ENCODE results near the gene CUEDC2.

Gene CUEDC2

DNA sequence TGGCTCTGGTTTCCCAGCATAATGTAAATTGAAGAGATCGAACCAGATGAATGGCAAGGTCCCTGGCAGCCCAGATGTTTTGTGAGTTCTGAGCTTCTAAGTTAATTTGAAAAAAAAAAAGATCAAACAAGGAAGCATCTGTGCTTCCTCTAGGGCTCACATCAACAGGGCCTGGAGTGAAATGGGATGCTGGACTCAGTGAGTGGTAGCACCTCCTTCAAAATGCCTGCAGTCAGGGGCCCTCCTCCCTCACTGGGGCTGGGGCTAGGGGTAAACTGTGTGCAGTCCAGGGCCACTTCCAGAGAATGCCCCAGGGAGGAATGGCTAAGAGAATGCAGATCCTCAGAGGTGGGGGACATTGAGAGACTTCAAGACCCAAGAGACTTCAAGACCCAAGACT, 6.0 kb upstream of the CUEDC2 start:
- CTCF ChIA-PET = no interaction called here
- POLR2A ChIA-PET = no interaction called here
- no peak for TF ChIP-seq BHLHE40 (IDR thresholded peaks at IDR 0.05; ENCODE audit: borderline replicate concordance)
- no peak for TF ChIP-seq CTBP1 (IDR thresholded peaks at IDR 0.05; ENCODE audit: borderline replicate concordance)
- no peak for TF ChIP-seq LEF1 (IDR thresholded peaks at IDR 0.05; ENCODE audit: borderline replicate concordance)
- no peak for TF ChIP-seq ELF4 (IDR thresholded peaks at IDR 0.05)
- no peak for TF ChIP-seq L3MBTL2 (conservative IDR thresholded peaks at IDR 0.05)
- TF ChIP-seq, protein P1, sequence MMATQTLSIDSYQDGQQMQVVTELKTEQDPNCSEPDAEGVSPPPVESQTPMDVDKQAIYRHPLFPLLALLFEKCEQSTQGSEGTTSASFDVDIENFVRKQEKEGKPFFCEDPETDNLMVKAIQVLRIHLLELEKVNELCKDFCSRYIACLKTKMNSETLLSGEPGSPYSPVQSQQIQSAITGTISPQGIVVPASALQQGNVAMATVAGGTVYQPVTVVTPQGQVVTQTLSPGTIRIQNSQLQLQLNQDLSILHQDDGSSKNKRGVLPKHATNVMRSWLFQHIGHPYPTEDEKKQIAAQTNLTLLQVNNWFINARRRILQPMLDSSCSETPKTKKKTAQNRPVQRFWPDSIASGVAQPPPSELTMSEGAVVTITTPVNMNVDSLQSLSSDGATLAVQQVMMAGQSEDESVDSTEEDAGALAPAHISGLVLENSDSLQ (IDR thresholded peaks at IDR 0.05) = no peak
- TF ChIP-seq NFRKB (IDR thresholded peaks at IDR 0.05) = no peak
- no peak for TF ChIP-seq HDGF (IDR thresholded peaks at IDR 0.05; ENCODE audit: borderline replicate concordance)
- TF ChIP-seq ARNT (IDR thresholded peaks at IDR 0.05) = no peak
- no peak for TF ChIP-seq ZNF384 (IDR thresholded peaks at IDR 0.05)
- no peak for TF ChIP-seq FOXK2 (IDR thresholded peaks at IDR 0.05)
- TF ChIP-seq SUZ12 (IDR thresholded peaks at IDR 0.05) = no peak
- TF ChIP-seq FOXA1 (IDR thresholded peaks at IDR 0.05) = no peak
- TF ChIP-seq SP1 (IDR thresholded peaks at IDR 0.05) = no peak
- no peak for TF ChIP-seq FOXM1 (IDR thresholded peaks at IDR 0.05; ENCODE audit: borderline replicate concordance)
- TF ChIP-seq TARDBP (IDR thresholded peaks at IDR 0.05) = no peak
- no peak for DNase-seq (ENCODE audit: extremely low spot score)

DNA sequence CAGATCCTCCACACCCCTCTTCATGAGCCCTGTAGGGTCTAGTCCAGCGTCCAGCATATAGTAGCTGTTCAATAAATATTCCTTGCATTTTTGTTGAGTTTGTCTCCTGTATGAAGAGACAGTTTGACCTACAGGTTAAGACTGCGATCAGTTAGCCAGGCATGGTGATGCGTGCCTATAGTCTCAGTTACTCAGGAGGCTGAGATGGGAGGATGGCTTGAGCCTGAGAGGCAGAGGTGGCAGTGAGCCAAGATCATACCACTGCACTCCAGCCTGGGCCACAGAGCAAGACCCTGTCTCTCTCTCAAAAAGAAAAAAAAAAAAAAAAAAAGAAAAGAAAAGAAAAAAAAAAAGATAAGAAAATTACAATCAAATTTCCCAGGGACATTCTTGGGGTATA, 5.1 kb upstream of the CUEDC2 start:
- no peak for DNase-seq (ENCODE audit: extremely low spot score)
- ChIA-PET CTCF (no interaction called here), POLR2A (no interaction called here)
- TF ChIP-seq HDGF (IDR thresholded peaks at IDR 0.05; ENCODE audit: borderline replicate concordance) (no peak), BHLHE40 (IDR thresholded peaks at IDR 0.05; ENCODE audit: borderline replicate concordance) (no peak), ELF4 (IDR thresholded peaks at IDR 0.05) (no peak), CTBP1 (IDR thresholded peaks at IDR 0.05; ENCODE audit: borderline replicate concordance) (no peak), ZNF384 (IDR thresholded peaks at IDR 0.05) (no peak), L3MBTL2 (conservative IDR thresholded peaks at IDR 0.05) (no peak), FOXK2 (IDR thresholded peaks at IDR 0.05) (no peak), FOXM1 (IDR thresholded peaks at IDR 0.05; ENCODE audit: borderline replicate concordance) (no peak), SUZ12 (IDR thresholded peaks at IDR 0.05) (no peak), LEF1 (IDR thresholded peaks at IDR 0.05; ENCODE audit: borderline replicate concordance) (no peak), FOXA1 (IDR thresholded peaks at IDR 0.05) (no peak)

DNA sequence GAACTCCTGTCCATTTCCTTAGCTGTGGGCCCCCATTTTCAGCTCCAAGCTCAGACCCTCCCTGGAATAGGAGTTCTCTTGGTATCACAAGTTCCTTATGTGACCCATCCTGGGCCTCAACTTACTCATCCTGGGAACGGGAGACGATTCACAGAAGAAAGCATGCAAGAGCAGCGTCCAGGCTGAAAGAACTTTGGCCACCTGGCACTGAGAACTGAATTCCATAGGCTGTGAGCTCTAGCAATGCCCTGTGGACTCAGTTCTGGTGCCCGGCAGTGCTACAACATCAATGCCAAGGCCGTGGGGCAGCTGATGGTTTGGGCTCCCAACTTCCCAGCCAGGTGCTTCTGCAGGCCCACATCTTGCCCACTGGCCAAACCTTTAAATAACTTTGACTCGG, 3.9 kb upstream of the CUEDC2 start:
- TF ChIP-seq SP1 (IDR thresholded peaks at IDR 0.05) (no peak), TARDBP (IDR thresholded peaks at IDR 0.05) (no peak), CTBP1 (IDR thresholded peaks at IDR 0.05; ENCODE audit: borderline replicate concordance) (no peak), FOXA1 (IDR thresholded peaks at IDR 0.05) (no peak), HDGF (IDR thresholded peaks at IDR 0.05; ENCODE audit: borderline replicate concordance) (no peak), LEF1 (IDR thresholded peaks at IDR 0.05; ENCODE audit: borderline replicate concordance) (no peak), L3MBTL2 (conservative IDR thresholded peaks at IDR 0.05) (no peak), BHLHE40 (IDR thresholded peaks at IDR 0.05; ENCODE audit: borderline replicate concordance) (no peak), FOXK2 (IDR thresholded peaks at IDR 0.05) (no peak), ELF4 (IDR thresholded peaks at IDR 0.05) (no peak), ZNF384 (IDR thresholded peaks at IDR 0.05) (no peak), SUZ12 (IDR thresholded peaks at IDR 0.05) (no peak), NFRKB (IDR thresholded peaks at IDR 0.05) (no peak), ARNT (IDR thresholded peaks at IDR 0.05) (no peak)
- no peak for DNase-seq (ENCODE audit: extremely low spot score)
- ChIA-PET CTCF (interaction anchor here (0.6 to 1.8 kb wide), 3 partner anchors 8 to 16 kb away, joined by 5 to 6 read pairs (median 5); no protein-coding TSS in a partner anchor), POLR2A (interaction anchor here (1.6 to 2.1 kb wide), 2 partner anchors 13 to 27 kb away, joined by 6 to 18 read pairs; partner anchors contain the start of gene C10orf95)

DNA sequence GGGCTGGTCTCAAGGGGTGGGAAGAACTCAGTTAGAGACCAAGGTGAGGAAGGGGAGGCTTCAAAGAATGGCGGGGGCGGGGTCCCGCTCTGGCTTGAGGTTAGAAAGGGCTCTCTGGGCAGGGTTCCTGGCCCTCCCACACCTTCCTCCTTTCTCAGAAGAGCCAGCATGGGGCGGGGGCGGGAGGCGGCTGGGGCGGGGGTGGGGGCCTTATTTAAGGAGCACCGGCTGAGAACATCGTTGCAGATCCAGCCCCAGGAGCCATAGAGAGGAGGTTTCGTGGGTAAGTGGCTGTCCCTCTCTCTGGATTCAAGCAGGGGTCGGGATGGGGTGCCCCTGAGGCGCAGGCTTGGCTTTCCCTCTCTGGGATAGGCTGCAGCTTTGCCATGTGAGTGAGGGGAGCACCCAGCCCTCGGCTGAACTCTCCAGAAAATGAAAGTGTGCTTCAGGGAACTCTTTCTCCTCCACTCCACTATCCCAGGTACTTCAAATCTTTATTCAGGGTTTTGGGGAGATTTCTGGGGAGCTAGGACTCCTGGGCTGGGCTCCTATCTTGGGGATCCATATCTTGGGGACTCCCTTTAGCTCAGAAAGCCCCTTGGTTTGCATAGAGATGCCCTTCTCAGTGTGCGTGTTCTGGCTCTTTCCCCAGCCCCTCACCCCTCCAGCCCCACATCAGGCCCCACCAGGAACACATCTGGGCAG, 3.3 kb upstream of the CUEDC2 start:
- ChIA-PET POLR2A (interaction anchor here (1.1 to 2.1 kb wide), 4 partner anchors 14 to 27 kb away, joined by 3 to 18 read pairs (median 4); partner anchors contain the start of genes C10orf95 and FBXL15), CTCF (interaction anchor here (0.6 to 1.8 kb wide), 3 partner anchors 9 to 17 kb away, joined by 5 to 6 read pairs (median 5); no protein-coding TSS in a partner anchor)
- DNase-seq (ENCODE audit: extremely low spot score) = no peak
- TF ChIP-seq ELF4 (IDR thresholded peaks at IDR 0.05) (no peak), SP1 (IDR thresholded peaks at IDR 0.05) (no peak), L3MBTL2 (conservative IDR thresholded peaks at IDR 0.05) (no peak)

DNA sequence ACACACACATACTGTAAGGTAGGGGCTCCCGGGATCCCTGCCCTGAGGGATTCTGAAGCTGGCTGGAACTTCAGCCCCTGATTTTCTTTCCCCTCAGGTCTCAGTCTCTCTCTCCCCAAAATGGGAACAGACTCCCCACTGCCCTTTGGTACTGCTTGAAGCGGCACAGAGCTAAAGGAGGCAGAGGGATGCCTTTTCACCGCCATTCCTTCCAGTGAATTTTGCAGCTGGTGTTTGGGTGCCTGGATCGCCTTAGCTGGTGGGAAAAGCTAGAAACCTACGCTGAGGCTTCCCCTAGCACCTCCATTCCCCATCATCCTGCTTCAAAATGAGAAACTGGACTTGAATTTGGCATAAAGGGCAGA, 2.7 kb upstream of the CUEDC2 start:
- DNase-seq (ENCODE audit: extremely low spot score) = no peak
- CTCF ChIA-PET = interaction anchor here (1.8 kb wide), 1 partner anchor 12 kb away, joined by 5 read pairs; no protein-coding TSS in a partner anchor
- TF ChIP-seq L3MBTL2 (conservative IDR thresholded peaks at IDR 0.05) = no peak
- TF ChIP-seq LEF1 (IDR thresholded peaks at IDR 0.05; ENCODE audit: borderline replicate concordance) = no peak
- TF ChIP-seq BHLHE40 (IDR thresholded peaks at IDR 0.05; ENCODE audit: borderline replicate concordance) = no peak
- no peak for TF ChIP-seq SUZ12 (IDR thresholded peaks at IDR 0.05)
- no peak for TF ChIP-seq ELF4 (IDR thresholded peaks at IDR 0.05)
- no peak for TF ChIP-seq ZNF384 (IDR thresholded peaks at IDR 0.05)
- TF ChIP-seq CTBP1 (IDR thresholded peaks at IDR 0.05; ENCODE audit: borderline replicate concordance) = no peak
- TF ChIP-seq FOXA1 (IDR thresholded peaks at IDR 0.05) = no peak
- TF ChIP-seq, protein P1 (IDR thresholded peaks at IDR 0.05) = no peak
- no peak for TF ChIP-seq FOXM1 (IDR thresholded peaks at IDR 0.05; ENCODE audit: borderline replicate concordance)
- no peak for TF ChIP-seq HDGF (IDR thresholded peaks at IDR 0.05; ENCODE audit: borderline replicate concordance)
- no peak for TF ChIP-seq ARNT (IDR thresholded peaks at IDR 0.05)
- POLR2A ChIA-PET = interaction anchor here (1.1 to 2.1 kb wide), 4 partner anchors 14 to 28 kb away, joined by 3 to 18 read pairs (median 4); partner anchors contain the start of genes C10orf95 and FBXL15

DNA sequence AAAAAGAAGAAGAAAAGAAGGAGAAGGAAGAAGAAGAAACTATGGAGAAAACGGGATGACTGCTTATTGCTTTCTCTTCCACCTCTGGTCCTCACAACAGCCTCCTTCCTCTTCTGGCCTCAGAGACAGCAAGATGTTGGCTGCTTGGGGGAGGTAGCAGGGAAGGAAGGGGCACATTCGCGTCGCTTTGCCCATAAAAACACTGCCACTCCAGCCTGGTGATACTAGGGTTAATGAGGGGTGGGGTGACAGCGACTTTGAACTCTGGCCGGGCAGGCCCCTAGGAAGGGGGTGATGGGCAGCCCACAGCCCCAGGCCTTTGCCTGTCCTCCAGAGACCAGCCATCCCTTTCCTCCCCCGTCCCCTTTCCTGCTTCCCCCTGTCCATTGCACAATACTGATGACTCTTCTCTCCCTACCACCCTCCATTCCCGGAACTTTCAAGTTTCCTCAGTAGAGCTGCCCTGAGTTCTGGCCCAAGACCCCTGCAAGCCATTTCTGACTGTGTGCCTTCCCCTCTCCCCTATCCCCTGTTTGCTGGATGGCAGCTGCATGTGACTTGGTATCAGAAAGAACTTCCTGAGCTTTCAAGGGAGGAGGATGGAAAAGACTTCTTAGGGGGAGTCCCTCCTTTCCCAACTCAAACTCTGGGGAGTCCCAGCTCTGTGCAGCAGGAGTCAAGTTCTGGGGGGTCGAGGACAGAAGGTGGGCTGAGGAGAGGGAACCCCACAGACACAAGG, 2.2 kb upstream of the CUEDC2 start:
- ChIA-PET POLR2A (interaction anchor here (1.1 to 2.1 kb wide), 4 partner anchors 14 to 29 kb away, joined by 3 to 18 read pairs (median 4); partner anchors contain the start of genes C10orf95 and FBXL15), CTCF (interaction anchor here (1.8 kb wide), 1 partner anchor 11 kb away, joined by 5 read pairs; no protein-coding TSS in a partner anchor)
- TF ChIP-seq ZNF384 (IDR thresholded peaks at IDR 0.05) (peak; percentile 46), L3MBTL2 (conservative IDR thresholded peaks at IDR 0.05) (no peak)
- DNase-seq (ENCODE audit: extremely low spot score) = no peak
